H1 (cell line): ENCODE data around the gene POLE. TPM values are rescaled to one million over a fixed set of nuclear protein-coding genes. Genes with fewer than 3 reads are reported as not detected.

ENCODE experiments used
- CTCF ChIA-PET: fragments of 300-600 bp; sonication (Branson Sonifier 250); formaldehyde crosslinking; loops from one replicate; lab custom pipeline; 2021; ENCODE audit not compliant: partially characterized antibody; lab: Charles Lee
- POLR2A ChIA-PET: fragments of 300-600 bp; sonication (Branson Sonifier 250); formaldehyde crosslinking; loops from one replicate; lab custom pipeline; 2021; ENCODE audit warnings: inconsistent platforms; ENCODE audit not compliant: partially characterized antibody; lab: Charles Lee
- DNase-seq, 2 experiments: peaks; one replicate each; pipeline versions ENCODE4 v3.0.0 to v3.0.0-alpha.2; 2010 to 2022; ENCODE audit warnings: low spot score in 2 of 2, low read depth in 1 of 2, mixed read lengths in 1 of 2
- FAIRE-seq: peaks from 2 replicates; lab custom pipeline; 2011; peaks lifted over from hg19 to GRCh38; lab: Jason Lieb, UNC
- H2AFZ ChIP-seq: 2 replicates; pipeline ENCODE4 v1.8.1; 2012; ENCODE audit warnings: low read length, inconsistent platforms
- H2AK5ac ChIP-seq: 2 replicates; pipeline ENCODE4 v1.6.1; 2013; ENCODE audit warnings: low read depth, low read length
- H2BK120ac ChIP-seq: replicated peaks from 2 replicates; pipeline ENCODE3; 2013; ENCODE audit warnings: low read depth, low read length, inconsistent platforms
- H2BK12ac ChIP-seq: 2 replicates; pipeline ENCODE4 v1.6.1; 2013; ENCODE audit warnings: low read depth, low read length
- H2BK15ac ChIP-seq: 2 replicates; pipeline ENCODE4 v1.6.1; 2013; ENCODE audit warnings: low read length
- H2BK20ac ChIP-seq: 2 replicates; pipeline ENCODE4 v1.6.1; 2013; ENCODE audit warnings: low read length
- H2BK5ac ChIP-seq: 2 replicates; pipeline ENCODE4 v1.6.1; 2013; ENCODE audit warnings: low read depth, low read length
- H3K14ac ChIP-seq: 2 replicates; pipeline ENCODE4 v1.6.1; 2013; ENCODE audit warnings: inconsistent platforms; ENCODE audit not compliant: insufficient read length
- H3K18ac ChIP-seq: 2 replicates; pipeline ENCODE4 v1.6.1; 2013; ENCODE audit warnings: low read length; ENCODE audit errors: extremely low read depth
- H3K23ac ChIP-seq: 2 replicates; pipeline ENCODE4 v1.6.1; 2013; ENCODE audit warnings: inconsistent platforms; ENCODE audit not compliant: insufficient read length
- H3K23me2 ChIP-seq: 2 replicates; pipeline ENCODE4 v1.6.1; 2013; ENCODE audit warnings: low read depth, low read length
- H3K27ac ChIP-seq: 2 replicates; pipeline ENCODE4 v1.6.1; 2011; ENCODE audit warnings: low read depth, low read length, inconsistent platforms
- H3K27me3 ChIP-seq, 4 experiments: replicated peaks in 1 of 4; 1 replicate in 1 of 4; 2 replicates in 3 of 4; pipeline versions ENCODE4 v1.6.1 to v1.8.1; 2011 to 2013; ENCODE audit warnings: low read length in 3 of 4, mild to moderate bottlenecking in 3 of 4, inconsistent platforms in 2 of 4, mixed read lengths in 2 of 4, moderate library complexity in 1 of 4; ENCODE audit not compliant: control insufficient read depth in 3 of 4, insufficient read depth in 3 of 4; ENCODE audit errors: extremely low read depth in 1 of 4
- H3K36me3 ChIP-seq, 4 experiments: 2 replicates each; pipeline versions ENCODE4 v1.6.1 to v1.8.1; 2011 to 2013; ENCODE audit warnings: mild to moderate bottlenecking in 4 of 4, low read length in 3 of 4, moderate library complexity in 2 of 4, control low read depth in 1 of 4, inconsistent platforms in 1 of 4; ENCODE audit not compliant: insufficient read depth in 4 of 4, control insufficient read depth in 2 of 4
- H3K4ac ChIP-seq: replicated peaks from 2 replicates; pipeline ENCODE3; 2013; ENCODE audit warnings: low read length, low read depth, mixed read lengths, inconsistent platforms; ENCODE audit not compliant: insufficient read length
- H3K4me1 ChIP-seq, 4 experiments: replicated peaks in 1 of 4; 1 replicate in 1 of 4; 2 replicates in 3 of 4; pipeline versions ENCODE4 v1.6.1 to v1.8.1; 2011 to 2013; ENCODE audit warnings: low read length in 3 of 4, inconsistent platforms in 2 of 4, mixed read lengths in 1 of 4; ENCODE audit not compliant: insufficient read depth in 4 of 4, control insufficient read depth in 3 of 4
- H3K4me2 ChIP-seq, 2 experiments: 2 replicates each; pipeline versions ENCODE4 v1.6.1 to v1.8.1; 2011 to 2013; ENCODE audit warnings: low read depth in 2 of 2, low read length in 2 of 2, control low read depth in 1 of 2, inconsistent platforms in 1 of 2, mild to moderate bottlenecking in 1 of 2; ENCODE audit not compliant: insufficient read depth in 1 of 2
- H3K4me3 ChIP-seq, 4 experiments: fragments of 200-600, 300-600 bp in 1 of 4; sonication (generic), shearing (Covaris generic), sonication (Bioruptor Twin) in 1 of 4; 2 replicates each; pipeline versions ENCODE4 v1.5.1 to v1.8.1; 2011 to 2016; ENCODE audit warnings: low read length in 4 of 4, low read depth in 3 of 4, control low read depth in 2 of 4, inconsistent platforms in 2 of 4, mild to moderate bottlenecking in 2 of 4, mixed read lengths in 1 of 4, moderate library complexity in 1 of 4; ENCODE audit not compliant: insufficient read depth in 2 of 4; ENCODE audit errors: extremely low read depth in 1 of 4
- H3K56ac ChIP-seq: replicated peaks from 2 replicates; pipeline ENCODE3; 2013; ENCODE audit warnings: low read depth, mild to moderate bottlenecking, mixed read lengths, low read length, inconsistent platforms; ENCODE audit not compliant: insufficient read length
- H3K79me1 ChIP-seq: 2 replicates; pipeline ENCODE4 v1.6.1; 2013; ENCODE audit warnings: low read depth, low read length, control low read depth
- H3K79me2 ChIP-seq, 2 experiments: 2 replicates each; pipeline versions ENCODE4 v1.6.1 to v1.8.1; 2012 to 2013; ENCODE audit warnings: low read length in 2 of 2, mild to moderate bottlenecking in 2 of 2, inconsistent platforms in 1 of 2; ENCODE audit not compliant: insufficient read depth in 2 of 2, control insufficient read depth in 1 of 2
- H3K9ac ChIP-seq, 4 experiments: replicated peaks in 1 of 4; 1 replicate in 1 of 4; 2 replicates in 3 of 4; pipeline versions ENCODE4 v1.6.1 to v1.8.1; 2011 to 2013; ENCODE audit warnings: low read depth in 3 of 4, low read length in 3 of 4, control low read depth in 2 of 4, mild to moderate bottlenecking in 2 of 4, moderate library complexity in 2 of 4, inconsistent platforms in 1 of 4; ENCODE audit errors: extremely low read depth in 1 of 4
- H3K9me3 ChIP-seq, 2 experiments: 2 replicates each; pipeline versions ENCODE4 v1.6.1 to v1.8.1; 2012 to 2013; ENCODE audit warnings: mild to moderate bottlenecking in 2 of 2, moderate library complexity in 2 of 2, control low read depth in 1 of 2, inconsistent platforms in 1 of 2, low read depth in 1 of 2, low read length in 1 of 2, mixed read lengths in 1 of 2; ENCODE audit not compliant: insufficient read depth in 2 of 2
- H4K20me1 ChIP-seq, 2 experiments: replicated peaks in 1 of 2; 2 replicates each; pipeline versions ENCODE3 to v1.8.1; 2011 to 2013; ENCODE audit warnings: inconsistent platforms in 2 of 2, low read length in 2 of 2, mild to moderate bottlenecking in 1 of 2; ENCODE audit not compliant: insufficient read depth in 2 of 2, control insufficient read depth in 1 of 2
- H4K5ac ChIP-seq: 2 replicates; pipeline ENCODE4 v1.6.1; 2013; ENCODE audit warnings: low read length, low read depth, mixed read lengths, inconsistent platforms; ENCODE audit not compliant: insufficient read length
- H4K8ac ChIP-seq: 2 replicates; pipeline ENCODE4 v1.8.0; 2013; ENCODE audit warnings: mild to moderate bottlenecking, moderate library complexity, low read length, inconsistent platforms; ENCODE audit not compliant: insufficient read depth; ENCODE audit errors: extremely low read depth
- H4K91ac ChIP-seq: replicated peaks from 2 replicates; pipeline ENCODE3; 2013; ENCODE audit warnings: low read length, mixed read lengths, inconsistent platforms; ENCODE audit not compliant: insufficient read length
- ASH2L ChIP-seq: fragments of 200-600, 300-600 bp; sonication (generic); IDR thresholded peaks from one replicate; pipeline ENCODE4 v1.7.1; 2017; ENCODE audit warnings: low read length
- CBX5 ChIP-seq: fragments of 300-800, 300-1000 bp; sonication (generic); IDR thresholded peaks from 2 replicates; pipeline ENCODE4 v1.7.1; 2016; ENCODE audit warnings: antibody characterized with exemption, low read length, low read depth
- CEBPB ChIP-seq: IDR thresholded peaks from 2 replicates; pipeline ENCODE4 v1.6.1; 2012; ENCODE audit warnings: low read depth, low read length
- CTBP2 ChIP-seq: IDR thresholded peaks from 2 replicates; pipeline ENCODE4 v1.7.0; 2011; ENCODE audit warnings: borderline replicate concordance, mild to moderate bottlenecking, moderate library complexity, mixed read lengths, low read length; ENCODE audit not compliant: insufficient read depth, insufficient read length
- FOSL1 ChIP-seq: IDR thresholded peaks from 2 replicates; pipeline ENCODE4 v1.6.1; 2011; ENCODE audit warnings: mild to moderate bottlenecking, low read depth, low read length, moderate library complexity; ENCODE audit not compliant: insufficient read depth
- JUND ChIP-seq: IDR thresholded peaks from 2 replicates; pipeline ENCODE4 v1.6.1; 2011; ENCODE audit warnings: mild to moderate bottlenecking, improper control_type of control experiment, low read length
- NANOG ChIP-seq: IDR thresholded peaks from 2 replicates; pipeline ENCODE4 v1.6.1; 2011; ENCODE audit warnings: low read length, low read depth, mild to moderate bottlenecking, inconsistent platforms; ENCODE audit not compliant: insufficient read depth, poor library complexity, severe bottlenecking
- RNF2 ChIP-seq: fragments of 200-900, 300-1000 bp; sonication (generic); IDR thresholded peaks from 2 replicates; pipeline ENCODE4 v1.7.1; 2016; ENCODE audit warnings: borderline replicate concordance, low read depth, mild to moderate bottlenecking, antibody characterized with exemption, low read length; ENCODE audit not compliant: poor library complexity, severe bottlenecking; ENCODE audit errors: missing control alignments
- SRF ChIP-seq: IDR thresholded peaks from 2 replicates; pipeline ENCODE4 v1.6.1; 2011; ENCODE audit warnings: mild to moderate bottlenecking, low read depth, low read length, moderate library complexity
- TAF7 ChIP-seq: optimal IDR thresholded peaks from 2 replicates; pipeline ENCODE3; 2011; ENCODE audit warnings: low read depth, mild to moderate bottlenecking, inconsistent platforms, low read length, moderate library complexity, borderline replicate concordance
- WGBS, 2 experiments: shearing (Covaris generic) in 1 of 2; methylation state at CpG; one replicate each; pipeline versions ENCODE4 v1.1.6 to v1.1.7; 2013 to 2015; ENCODE audit warnings: low lambda C conversion rate in 2 of 2, mixed read lengths in 2 of 2, inconsistent platforms in 1 of 2, low coverage in 1 of 2, missing lambda C conversion rate in 1 of 2; ENCODE audit not compliant: insufficient replicate concordance in 2 of 2, insufficient coverage in 1 of 2, insufficient read length in 1 of 2; ENCODE audit errors: extremely low coverage in 1 of 2, missing lambda C conversion rate in 1 of 2; 5-methylcytosine and 5-hydroxymethylcytosine counted together
- polyA plus RNA-seq, 7 experiments: library from polyadenylated mRNA; depleted of rRNA in 3 of 7; stranded (reverse) in 5 of 7; unstranded in 2 of 7; fragments of >200 nt in 5 of 7; fragments of 200-250 nt in 2 of 7; gene quantifications; 1 replicate in 5 of 7; 2 replicates in 1 of 7; 4 replicates in 1 of 7; pipeline versions ENCODE4 v1.2.1 to v1.2.3, GENCODE V29; 2011 to 2013; ENCODE audit warnings: missing spikeins in 2 of 7, mixed read lengths in 2 of 7
- total RNA-seq: library from RNA; stranded (reverse); fragmentation: NEBNext Ultra II Directional; extraction: Animal tissue kit (Norgen Biotek cat#: 25700); gene quantifications from 2 replicates; pipeline ENCODE4 v1.2.1, GENCODE V29; 2021
- TF ChIP-seq, protein P1 (sequence below), 3 experiments: IDR thresholded peaks; 1 replicate in 2 of 3; 2 replicates in 1 of 3; pipeline versions ENCODE4 v1.5.1 to v1.6.1; 2011; ENCODE audit warnings: low read length in 3 of 3, mild to moderate bottlenecking in 3 of 3, inconsistent platforms in 2 of 3, low read depth in 1 of 3, moderate library complexity in 1 of 3; ENCODE audit not compliant: insufficient read depth in 1 of 3; ENCODE audit errors: control extremely low read depth in 1 of 3

Gene POLE
- total and polyA plus RNA-seq, 2 of the 8 experiments (the other 6 are each of a cell fraction or from before 2014, with no cell fraction given) = 59.7 to 115 TPM

DNA sequence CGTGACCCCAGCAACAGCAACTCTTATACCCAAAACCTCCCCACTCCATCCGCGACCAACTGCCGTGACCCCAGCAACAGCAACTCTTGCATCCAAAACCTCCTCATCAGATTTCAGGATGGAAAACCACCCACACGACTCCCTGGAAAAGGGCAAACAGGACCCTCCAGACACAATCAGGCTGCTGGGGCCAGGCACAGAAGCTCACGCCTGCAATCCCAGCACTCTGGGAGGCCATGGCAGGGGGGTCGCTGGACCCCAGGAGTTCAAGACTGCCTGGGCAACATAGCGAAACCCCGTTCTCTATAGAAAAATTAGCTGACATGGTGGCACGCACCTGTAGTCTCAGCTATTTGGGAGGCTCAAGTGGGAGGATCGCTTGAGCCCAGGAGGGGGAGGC lies 43.2 kb upstream of the POLE start:
- Histone ChIP-seq H4K8ac (no peak overlapping the region), H3K9ac (no peak overlapping the region), H3K4ac (no peak overlapping the region), H2BK15ac (no peak overlapping the region), H3K4me2 (no peak overlapping the region), H3K4me1 (no peaks in the 10 kb centered on the region; a peak in 1 of 7 replicates), H3K9me3 (peaks cover 0 to 8% of the 10 kb centered on the region in 2 experiments; a peak in 1 of 4 replicates), H3K27me3 (no peaks in the 10 kb centered on the region), H4K91ac (no peak overlapping the region), H3K23me2 (no peaks in the 10 kb centered on the region), H3K4me3 (no peak overlapping the region), H2BK120ac (no peak overlapping the region), H3K14ac (no peak overlapping the region), H4K5ac (no peak overlapping the region), H3K56ac (no peak overlapping the region), H2BK5ac (no peak overlapping the region), H2BK12ac (no peak overlapping the region), H2AK5ac (no peak overlapping the region), H3K79me2 (no peaks in the 10 kb centered on the region; a peak in 1 of 4 replicates), H3K27ac (no peak overlapping the region), H3K23ac (no peak overlapping the region), H3K79me1 (no peaks in the 10 kb centered on the region), H2AFZ (no peak overlapping the region), H4K20me1 (peaks cover 4 to 8% of the 10 kb centered on the region in 2 experiments), H3K36me3 (peaks cover 42 to 89% (median 75%) of the 10 kb centered on the region in 4 experiments), H3K18ac (no peak overlapping the region), H2BK20ac (no peak overlapping the region)
- CTCF ChIA-PET = interaction anchor here (0.7 to 1.6 kb wide), 2 partner anchors 11 to 93 kb away, joined by 3 read pairs; no protein-coding TSS in a partner anchor
- WGBS, 2 experiments = 89% methylated on average over 10 of the region's 11 CpGs; no CpG with 5 or more reads in 1 of the 2 experiments
- DNase-seq = no peak
- FAIRE-seq = no peak
- POLR2A ChIA-PET = interaction anchor here (0.6 to 3.1 kb wide), 10 partner anchors 9 to 71 kb away, joined by 3 to 17 read pairs (median 4); no protein-coding TSS in a partner anchor
- TF ChIP-seq CTBP2 (no peak), NANOG (no peak), JUND (no peak), RNF2 (no peak), CEBPB (no peak), SRF (no peak), TAF7 (no peak), ASH2L (no peak), FOSL1 (no peak), CBX5 (no peak)
- TF ChIP-seq, protein P1, sequence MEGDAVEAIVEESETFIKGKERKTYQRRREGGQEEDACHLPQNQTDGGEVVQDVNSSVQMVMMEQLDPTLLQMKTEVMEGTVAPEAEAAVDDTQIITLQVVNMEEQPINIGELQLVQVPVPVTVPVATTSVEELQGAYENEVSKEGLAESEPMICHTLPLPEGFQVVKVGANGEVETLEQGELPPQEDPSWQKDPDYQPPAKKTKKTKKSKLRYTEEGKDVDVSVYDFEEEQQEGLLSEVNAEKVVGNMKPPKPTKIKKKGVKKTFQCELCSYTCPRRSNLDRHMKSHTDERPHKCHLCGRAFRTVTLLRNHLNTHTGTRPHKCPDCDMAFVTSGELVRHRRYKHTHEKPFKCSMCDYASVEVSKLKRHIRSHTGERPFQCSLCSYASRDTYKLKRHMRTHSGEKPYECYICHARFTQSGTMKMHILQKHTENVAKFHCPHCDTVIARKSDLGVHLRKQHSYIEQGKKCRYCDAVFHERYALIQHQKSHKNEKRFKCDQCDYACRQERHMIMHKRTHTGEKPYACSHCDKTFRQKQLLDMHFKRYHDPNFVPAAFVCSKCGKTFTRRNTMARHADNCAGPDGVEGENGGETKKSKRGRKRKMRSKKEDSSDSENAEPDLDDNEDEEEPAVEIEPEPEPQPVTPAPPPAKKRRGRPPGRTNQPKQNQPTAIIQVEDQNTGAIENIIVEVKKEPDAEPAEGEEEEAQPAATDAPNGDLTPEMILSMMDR (IDR thresholded peaks at IDR 0.05; ENCODE audit: control extremely low read depth in 1 of 3, insufficient read depth in 1 of 3, low read depth in 1 of 3, low read length in 3 of 3) = no peak
